ENCODE results near the gene RPS15A.
"Not testable (repeated sequence)": the region's sequence is repeated elsewhere in the genome, so short reads cannot be mapped to it uniquely, and the experiment has no call there.

- TF ChIP-seq EZH2phosphoT487 (IDR thresholded peaks at IDR 0.05; ENCODE audit: low read depth, severe bottlenecking, unreplicated experiment); CTCF (IDR thresholded peaks at IDR 0.05; ENCODE audit: poor library complexity); EZH2 (IDR thresholded peaks at IDR 0.05; ENCODE audit: borderline replicate concordance): not testable (repeated sequence)
Measured at GRCh38 chr16:18780460-18781026, 9.6 kb downstream of the RPS15A start.
